Ishikawa (cell line): ENCODE measurements around the gene KIF22.

Experiments used
- CEBPB ChIP-seq: IDR thresholded peaks from 2 replicates; pipeline ENCODE4 v1.6.1; 2012
- CREB1 ChIP-seq: IDR thresholded peaks from 2 replicates; pipeline ENCODE4 v1.6.1; 2012; ENCODE audit warnings: low read depth
- EGR1 ChIP-seq: IDR thresholded peaks from 2 replicates; pipeline ENCODE4 v1.6.1; 2012
- EP300 ChIP-seq: IDR thresholded peaks from 2 replicates; pipeline ENCODE4 v1.6.1; 2012; ENCODE audit warnings: borderline replicate concordance
- FOXM1 ChIP-seq: IDR thresholded peaks from 2 replicates; pipeline ENCODE4 v1.6.1; 2012; ENCODE audit warnings: low read depth, borderline replicate concordance
- NFIC ChIP-seq: IDR thresholded peaks from 2 replicates; pipeline ENCODE4 v1.6.1; 2012
- RAD21 ChIP-seq: IDR thresholded peaks from 2 replicates; pipeline ENCODE4 v1.6.1; 2012; ENCODE audit warnings: low read depth
- TAF1 ChIP-seq: IDR thresholded peaks from 2 replicates; pipeline ENCODE4 v1.6.1; 2012; ENCODE audit warnings: low read depth, mild to moderate bottlenecking
- TCF12 ChIP-seq: IDR thresholded peaks from 2 replicates; pipeline ENCODE4 v1.6.1; 2012; ENCODE audit warnings: low read depth
- TEAD4 ChIP-seq: IDR thresholded peaks from 2 replicates; pipeline ENCODE4 v1.6.1; 2012
- YY1 ChIP-seq: IDR thresholded peaks from 2 replicates; pipeline ENCODE4 v1.6.1; 2012; ENCODE audit warnings: low read depth
- ZBTB7A ChIP-seq: IDR thresholded peaks from 2 replicates; pipeline ENCODE4 v1.6.1; 2012; ENCODE audit warnings: low read depth
- TF ChIP-seq, protein P1 (sequence below): IDR thresholded peaks from 2 replicates; pipeline ENCODE4 v1.6.1; 2012
- TF ChIP-seq, protein P2 (sequence below): IDR thresholded peaks from 2 replicates; pipeline ENCODE4 v1.6.1; 2012
- TF ChIP-seq, protein P3 (sequence below): IDR thresholded peaks from 2 replicates; pipeline ENCODE4 v1.6.1; 2012; ENCODE audit warnings: low read depth, mild to moderate bottlenecking

Gene KIF22

DNA sequence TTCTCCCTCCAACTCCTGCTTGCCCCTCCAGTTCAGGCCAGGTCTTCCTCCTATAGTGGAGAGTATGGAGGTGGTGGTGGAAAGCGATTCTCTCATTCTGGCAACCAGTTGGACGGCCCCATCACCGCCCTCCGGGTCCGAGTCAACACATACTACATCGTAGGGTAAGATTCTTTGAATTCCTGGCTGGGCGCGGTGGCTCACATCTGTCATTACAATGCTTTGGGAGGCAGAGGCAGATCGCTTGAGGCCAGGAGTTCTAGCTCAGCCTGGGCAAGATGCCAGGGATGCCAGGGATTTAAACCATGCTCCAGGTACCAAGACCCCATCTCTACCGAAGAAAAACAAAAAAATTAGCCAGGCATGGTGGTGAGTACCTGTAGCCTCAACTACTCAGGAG is 11.1 kb upstream of the KIF22 start:
- TF ChIP-seq, protein P1, sequence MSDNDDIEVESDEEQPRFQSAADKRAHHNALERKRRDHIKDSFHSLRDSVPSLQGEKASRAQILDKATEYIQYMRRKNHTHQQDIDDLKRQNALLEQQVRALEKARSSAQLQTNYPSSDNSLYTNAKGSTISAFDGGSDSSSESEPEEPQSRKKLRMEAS = peak; percentile 34; the same call in 1 of the 2 replicates
- TF ChIP-seq RAD21 (no peak), NFIC (peak; percentile 59), TCF12 (no peak), TEAD4 (peak; percentile 94)

DNA sequence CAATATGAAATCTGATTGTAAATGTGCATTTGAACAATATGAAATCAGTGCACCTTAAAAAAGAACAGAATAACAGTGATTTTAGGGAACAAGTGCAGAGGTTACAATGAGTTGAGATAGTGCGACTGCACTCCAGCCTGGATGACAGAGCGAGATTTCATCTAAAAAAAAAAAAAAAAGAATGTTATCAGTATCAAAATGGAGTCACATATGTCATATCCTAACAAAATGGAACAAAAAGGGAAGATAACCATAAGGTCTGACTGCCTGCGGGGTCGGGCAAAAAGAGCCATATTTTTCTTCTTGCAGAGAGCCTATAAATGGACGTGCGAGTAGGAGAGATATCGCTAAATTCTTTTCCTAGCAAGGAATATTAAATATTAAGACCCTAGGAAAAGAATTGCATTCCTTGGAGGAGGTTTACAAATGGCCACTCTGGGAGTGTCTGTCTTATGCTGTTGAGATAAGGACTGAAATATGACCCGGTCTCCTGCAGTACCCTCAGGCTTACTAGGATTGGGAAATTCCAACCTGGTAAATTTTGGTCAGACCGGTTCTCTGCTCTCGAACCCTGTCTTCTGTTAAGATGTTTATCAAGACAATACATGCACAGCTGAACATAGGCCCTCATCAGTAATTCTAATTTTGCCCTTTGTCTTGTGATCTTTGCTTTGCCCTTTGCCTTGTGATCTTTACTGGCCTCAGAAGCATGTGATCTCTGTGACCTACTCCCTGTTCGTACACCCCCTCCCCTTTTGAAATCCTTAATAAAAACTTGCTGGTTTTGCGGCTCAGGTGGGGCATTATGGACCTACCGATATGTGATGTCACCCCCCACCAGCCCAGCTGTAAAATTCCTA is 7.2 kb upstream of the KIF22 start:
- TF ChIP-seq CEBPB = peak; percentile 73

DNA sequence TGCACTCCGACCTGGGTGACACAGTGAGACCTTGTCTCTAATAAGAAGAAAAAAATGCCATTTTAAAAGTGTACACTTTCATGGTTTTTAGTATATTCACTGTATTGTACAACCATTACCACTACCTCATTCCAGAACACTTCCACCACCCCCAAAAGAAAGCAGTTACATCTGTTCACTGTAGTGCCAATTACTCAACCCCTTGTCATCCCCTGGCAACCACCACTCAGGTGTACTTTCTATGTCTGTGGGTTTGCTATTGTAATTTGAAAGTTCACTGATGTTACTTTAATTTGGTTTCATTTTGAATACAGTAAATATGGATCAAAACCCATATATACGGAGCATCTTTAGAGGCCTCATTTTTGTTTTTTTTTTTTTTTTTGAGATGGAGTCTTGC is 6.4 kb upstream of the KIF22 start:
- TF ChIP-seq, protein P2, sequence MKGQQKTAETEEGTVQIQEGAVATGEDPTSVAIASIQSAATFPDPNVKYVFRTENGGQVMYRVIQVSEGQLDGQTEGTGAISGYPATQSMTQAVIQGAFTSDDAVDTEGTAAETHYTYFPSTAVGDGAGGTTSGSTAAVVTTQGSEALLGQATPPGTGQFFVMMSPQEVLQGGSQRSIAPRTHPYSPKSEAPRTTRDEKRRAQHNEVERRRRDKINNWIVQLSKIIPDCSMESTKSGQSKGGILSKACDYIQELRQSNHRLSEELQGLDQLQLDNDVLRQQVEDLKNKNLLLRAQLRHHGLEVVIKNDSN = no peak
- TF ChIP-seq YY1 (no peak), EP300 (no peak)

DNA sequence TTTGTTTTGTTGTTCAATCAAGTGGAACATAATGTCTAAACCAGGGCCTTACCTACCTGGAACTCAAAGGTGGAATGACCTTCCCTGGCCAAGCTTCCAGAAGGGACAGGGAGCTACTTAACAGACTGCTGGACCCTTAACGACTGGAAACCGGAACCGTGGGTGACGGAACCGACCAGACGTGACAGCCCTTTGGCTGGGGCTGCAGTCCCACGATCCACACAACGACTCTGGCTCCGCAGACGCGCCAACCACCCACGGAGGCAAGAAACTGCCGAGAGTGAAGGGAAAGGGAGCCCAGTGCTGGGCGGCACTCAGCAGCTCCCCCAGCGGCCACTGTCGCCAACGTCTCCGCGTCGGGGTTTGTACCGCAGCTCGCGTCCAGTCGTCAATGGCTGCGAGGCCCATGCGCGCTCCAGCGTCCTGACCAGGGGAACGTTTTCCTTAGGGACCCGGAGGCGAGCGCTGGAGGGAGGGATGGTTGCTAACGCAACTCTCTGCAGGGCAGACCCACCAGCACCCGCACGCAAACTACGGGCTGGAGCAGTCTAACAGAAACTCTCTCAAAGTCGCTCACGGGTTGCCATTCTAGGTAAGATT is 5.5 kb upstream of the KIF22 start:
- no peak for TF ChIP-seq EP300
- TF ChIP-seq CEBPB = no peak
- TF ChIP-seq YY1 = no peak
- no peak for TF ChIP-seq FOXM1
- TF ChIP-seq EGR1 = no peak
- no peak for TF ChIP-seq CREB1
- TF ChIP-seq NFIC = no peak
- no peak for TF ChIP-seq TCF12
- TF ChIP-seq, protein P1 = no peak
- TF ChIP-seq TEAD4 = no peak
- no peak for TF ChIP-seq TAF1
- TF ChIP-seq, protein P3, sequence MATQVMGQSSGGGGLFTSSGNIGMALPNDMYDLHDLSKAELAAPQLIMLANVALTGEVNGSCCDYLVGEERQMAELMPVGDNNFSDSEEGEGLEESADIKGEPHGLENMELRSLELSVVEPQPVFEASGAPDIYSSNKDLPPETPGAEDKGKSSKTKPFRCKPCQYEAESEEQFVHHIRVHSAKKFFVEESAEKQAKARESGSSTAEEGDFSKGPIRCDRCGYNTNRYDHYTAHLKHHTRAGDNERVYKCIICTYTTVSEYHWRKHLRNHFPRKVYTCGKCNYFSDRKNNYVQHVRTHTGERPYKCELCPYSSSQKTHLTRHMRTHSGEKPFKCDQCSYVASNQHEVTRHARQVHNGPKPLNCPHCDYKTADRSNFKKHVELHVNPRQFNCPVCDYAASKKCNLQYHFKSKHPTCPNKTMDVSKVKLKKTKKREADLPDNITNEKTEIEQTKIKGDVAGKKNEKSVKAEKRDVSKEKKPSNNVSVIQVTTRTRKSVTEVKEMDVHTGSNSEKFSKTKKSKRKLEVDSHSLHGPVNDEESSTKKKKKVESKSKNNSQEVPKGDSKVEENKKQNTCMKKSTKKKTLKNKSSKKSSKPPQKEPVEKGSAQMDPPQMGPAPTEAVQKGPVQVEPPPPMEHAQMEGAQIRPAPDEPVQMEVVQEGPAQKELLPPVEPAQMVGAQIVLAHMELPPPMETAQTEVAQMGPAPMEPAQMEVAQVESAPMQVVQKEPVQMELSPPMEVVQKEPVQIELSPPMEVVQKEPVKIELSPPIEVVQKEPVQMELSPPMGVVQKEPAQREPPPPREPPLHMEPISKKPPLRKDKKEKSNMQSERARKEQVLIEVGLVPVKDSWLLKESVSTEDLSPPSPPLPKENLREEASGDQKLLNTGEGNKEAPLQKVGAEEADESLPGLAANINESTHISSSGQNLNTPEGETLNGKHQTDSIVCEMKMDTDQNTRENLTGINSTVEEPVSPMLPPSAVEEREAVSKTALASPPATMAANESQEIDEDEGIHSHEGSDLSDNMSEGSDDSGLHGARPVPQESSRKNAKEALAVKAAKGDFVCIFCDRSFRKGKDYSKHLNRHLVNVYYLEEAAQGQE = no peak

DNA sequence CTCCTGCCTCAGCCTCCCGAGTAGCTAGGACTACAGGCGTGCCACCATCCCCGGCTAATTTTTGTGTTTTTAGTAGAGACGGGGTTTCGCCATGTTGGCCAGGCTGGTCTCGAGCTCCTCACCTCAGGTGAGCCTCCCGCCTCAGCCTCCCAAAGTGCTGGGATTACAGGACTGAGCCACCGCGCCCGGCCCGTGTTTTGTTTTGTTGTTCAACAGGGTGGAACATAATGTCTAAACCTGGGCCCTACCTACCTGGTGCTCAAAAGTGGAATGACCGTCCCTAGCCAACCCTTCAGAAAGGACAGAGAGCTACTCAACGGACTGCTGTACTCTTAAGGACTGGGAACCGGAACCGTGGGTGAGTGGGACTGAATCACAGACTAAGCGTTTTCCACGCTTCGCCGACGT is 772 bp upstream of the KIF22 start:
- TF ChIP-seq EGR1 = no peak

DNA sequence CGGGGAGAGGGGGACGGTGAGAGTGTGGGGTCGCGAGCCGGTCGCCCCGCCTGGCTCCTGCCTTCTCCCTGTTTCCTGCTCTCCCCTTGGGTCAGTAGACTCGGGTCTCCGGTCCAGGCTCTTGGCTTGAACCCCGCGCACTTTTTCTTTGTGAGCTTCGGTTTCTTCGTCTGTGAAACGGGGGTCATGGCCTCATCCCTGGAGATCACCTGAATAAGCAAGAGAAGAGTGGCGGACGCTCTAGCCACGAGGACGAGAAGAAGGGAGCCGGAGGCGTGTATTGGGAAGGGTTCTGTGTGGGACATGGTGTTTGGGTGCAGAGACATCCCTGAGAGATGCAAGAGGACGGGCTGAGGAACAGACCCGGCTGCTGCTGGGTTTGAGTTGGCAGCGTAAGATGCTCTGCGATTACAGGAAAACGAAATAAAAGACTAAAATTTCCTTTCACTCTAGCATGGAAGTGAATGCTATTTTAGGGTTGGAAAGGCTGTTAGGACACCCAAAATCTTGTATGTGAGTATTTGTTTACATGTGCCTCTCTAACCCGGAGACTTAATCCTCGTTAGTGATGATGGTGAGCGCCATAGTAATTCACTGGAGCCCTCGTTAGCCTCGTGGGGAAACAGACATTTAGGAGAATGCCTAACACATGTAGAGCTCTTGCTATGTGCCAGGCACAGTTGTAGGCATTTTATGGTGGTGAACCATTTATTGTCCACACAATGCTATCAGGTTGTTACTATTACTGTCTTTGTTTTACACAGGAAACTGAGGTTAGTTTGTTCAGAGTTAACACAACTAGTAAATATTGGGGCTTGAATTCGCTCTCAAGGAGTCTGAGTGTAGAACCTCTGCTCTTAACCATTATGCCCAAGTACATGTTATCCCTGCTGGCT is 646 bp downstream of the KIF22 start:
- TF ChIP-seq CEBPB = no peak
- TF ChIP-seq RAD21 = no peak
- TF ChIP-seq EP300 = no peak

DNA sequence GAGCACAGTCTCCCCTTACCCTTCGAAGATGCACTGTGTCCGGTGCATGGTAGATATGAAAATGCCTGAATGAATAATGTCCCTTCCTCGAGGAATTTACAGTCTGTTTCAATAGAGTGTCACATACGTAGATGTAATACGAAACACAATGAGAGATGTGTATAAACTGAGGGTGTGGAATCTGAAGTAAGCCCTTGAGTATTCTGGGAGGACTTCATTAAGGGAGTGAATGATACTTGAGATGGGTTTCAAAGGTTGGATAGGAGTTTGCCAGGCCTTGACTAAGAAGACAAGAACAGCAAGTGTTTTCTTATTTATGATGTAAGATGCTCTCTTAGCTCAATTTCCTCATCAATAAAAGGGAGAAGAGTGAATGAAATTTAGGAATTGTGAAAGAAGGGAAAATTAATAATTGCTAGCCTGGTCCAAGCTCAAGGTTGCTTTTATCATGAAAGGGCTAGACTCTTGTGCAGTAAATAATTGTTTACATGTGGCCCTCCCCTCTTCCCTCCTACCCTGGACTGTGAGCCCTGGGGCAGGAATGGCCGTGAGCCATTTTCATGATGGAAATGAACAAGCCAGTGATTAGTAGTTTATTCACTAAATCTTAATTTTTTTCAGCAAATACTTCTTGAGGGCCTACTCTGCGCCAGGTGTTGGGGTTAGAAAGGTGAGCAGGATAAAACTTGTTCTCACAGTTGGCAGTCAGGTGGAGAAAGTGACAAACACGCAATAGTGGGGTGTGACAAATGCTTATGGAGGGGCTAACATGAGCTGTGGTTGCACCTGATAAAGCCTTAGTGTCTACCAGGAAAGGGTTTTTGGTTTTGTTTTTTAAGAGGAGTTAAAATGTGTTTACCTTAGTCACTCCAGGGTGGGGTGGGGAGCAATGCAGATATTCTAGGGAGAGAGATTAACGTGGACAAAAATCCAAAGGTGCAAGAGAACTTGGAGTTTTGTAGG is 1.6 kb downstream of the KIF22 start:
- TF ChIP-seq NFIC (no peak), YY1 (no peak), TAF1 (no peak), FOXM1 (no peak), TCF12 (no peak), CREB1 (no peak), EGR1 (no peak), CEBPB (no peak), RAD21 (no peak), ZBTB7A (no peak), TEAD4 (no peak), EP300 (no peak)
- TF ChIP-seq, protein P1 = no peak
- TF ChIP-seq, protein P2 = no peak
- TF ChIP-seq, protein P3 = no peak
